AG04449 (cell line): Measurements from ENCODE around the gene SMIM17.
"Not testable (repeated sequence)": the region's sequence is repeated elsewhere in the genome, so short reads cannot be mapped to it uniquely, and the experiment has no call there.

Experiments used
- CTCF ChIA-PET: fragments of 350-600 bp; formaldehyde crosslinking; extraction: SDS; loops from one replicate; lab custom pipeline; 2021; ENCODE audit warnings: antibody characterized with exemption; lab: Yijun Ruan, JAX
- POLR2A ChIA-PET: fragments of 400-600, 350-600 bp; formaldehyde crosslinking; extraction: SDS; loops from one replicate; lab custom pipeline; 2020; ENCODE audit warnings: antibody characterized with exemption, inconsistent platforms; lab: Yijun Ruan, JAX
- DNase-seq: peaks from one replicate; pipeline ENCODE4 v3.0.0-alpha.2; 2010; ENCODE audit warnings: low read depth, low spot score
- H3K4me3 ChIP-seq: 2 replicates; pipeline ENCODE4 v1.5.1; 2011; ENCODE audit warnings: low read depth, mild to moderate bottlenecking, control low read depth, low read length
- TF ChIP-seq, protein P1 (sequence below): IDR thresholded peaks from one replicate; pipeline ENCODE4 v1.5.1; 2011; ENCODE audit warnings: mild to moderate bottlenecking, moderate library complexity, low read length, control low read depth, inconsistent platforms; ENCODE audit not compliant: insufficient read depth; ENCODE audit errors: missing control alignments

Gene SMIM17

DNA sequence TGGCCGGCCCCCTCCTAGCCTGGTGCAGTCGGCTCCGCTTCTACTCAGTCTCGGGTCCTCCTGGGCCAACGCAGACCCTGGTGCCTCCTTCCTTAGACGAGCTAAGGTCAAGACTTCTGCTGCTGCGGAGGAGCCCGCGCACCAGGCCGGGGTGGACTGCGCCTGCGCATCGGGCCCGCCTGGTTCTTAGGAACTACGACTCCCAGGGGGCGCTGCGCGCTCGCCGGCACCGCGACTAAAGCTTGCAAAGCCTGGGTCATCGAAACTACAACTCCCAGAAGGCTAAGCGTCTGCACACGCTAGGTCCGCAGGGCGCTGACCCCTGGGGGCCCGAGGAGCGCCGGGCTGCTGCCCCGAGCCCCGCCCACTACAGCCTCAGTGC lies 28.6 kb downstream of the SMIM17 start, which contains the start of gene ZNF835:
Gene ZNF835, minus strand, starts transcription at position 145 of the 382 bp plus-strand sequence. CDS start 6,559 bp downstream, outside the sequence.
- no peak for DNase-seq
- CTCF ChIA-PET, result no interaction called here
- TF ChIP-seq, protein P1, sequence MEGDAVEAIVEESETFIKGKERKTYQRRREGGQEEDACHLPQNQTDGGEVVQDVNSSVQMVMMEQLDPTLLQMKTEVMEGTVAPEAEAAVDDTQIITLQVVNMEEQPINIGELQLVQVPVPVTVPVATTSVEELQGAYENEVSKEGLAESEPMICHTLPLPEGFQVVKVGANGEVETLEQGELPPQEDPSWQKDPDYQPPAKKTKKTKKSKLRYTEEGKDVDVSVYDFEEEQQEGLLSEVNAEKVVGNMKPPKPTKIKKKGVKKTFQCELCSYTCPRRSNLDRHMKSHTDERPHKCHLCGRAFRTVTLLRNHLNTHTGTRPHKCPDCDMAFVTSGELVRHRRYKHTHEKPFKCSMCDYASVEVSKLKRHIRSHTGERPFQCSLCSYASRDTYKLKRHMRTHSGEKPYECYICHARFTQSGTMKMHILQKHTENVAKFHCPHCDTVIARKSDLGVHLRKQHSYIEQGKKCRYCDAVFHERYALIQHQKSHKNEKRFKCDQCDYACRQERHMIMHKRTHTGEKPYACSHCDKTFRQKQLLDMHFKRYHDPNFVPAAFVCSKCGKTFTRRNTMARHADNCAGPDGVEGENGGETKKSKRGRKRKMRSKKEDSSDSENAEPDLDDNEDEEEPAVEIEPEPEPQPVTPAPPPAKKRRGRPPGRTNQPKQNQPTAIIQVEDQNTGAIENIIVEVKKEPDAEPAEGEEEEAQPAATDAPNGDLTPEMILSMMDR, result no peak
- no peak within 1 kb of the TSS for H3K4me3 ChIP-seq
- POLR2A ChIA-PET, result no interaction called here

DNA sequence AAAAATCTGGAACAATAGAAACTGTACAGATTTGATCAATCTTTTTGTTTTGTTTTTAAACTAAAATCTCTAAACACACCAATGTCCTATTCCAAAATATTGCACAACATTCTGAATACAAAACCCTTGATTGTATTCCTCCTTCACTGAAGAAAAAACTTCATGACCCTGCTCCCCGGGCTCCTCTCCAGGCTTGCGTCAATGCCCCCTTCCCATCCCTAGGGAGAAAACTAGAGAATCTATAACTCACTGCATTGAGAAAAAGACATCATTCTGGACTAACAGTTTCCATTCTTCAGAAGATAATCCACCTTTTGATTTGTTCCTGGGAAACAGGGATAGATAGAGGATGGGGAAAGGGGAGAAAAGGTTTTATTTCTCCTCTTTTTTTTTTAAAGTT lies 29.7 kb downstream of the SMIM17 start:
- POLR2A ChIA-PET, CTCF ChIA-PET, DNase-seq, H3K4me3 ChIP-seq: not testable (repeated sequence)

DNA sequence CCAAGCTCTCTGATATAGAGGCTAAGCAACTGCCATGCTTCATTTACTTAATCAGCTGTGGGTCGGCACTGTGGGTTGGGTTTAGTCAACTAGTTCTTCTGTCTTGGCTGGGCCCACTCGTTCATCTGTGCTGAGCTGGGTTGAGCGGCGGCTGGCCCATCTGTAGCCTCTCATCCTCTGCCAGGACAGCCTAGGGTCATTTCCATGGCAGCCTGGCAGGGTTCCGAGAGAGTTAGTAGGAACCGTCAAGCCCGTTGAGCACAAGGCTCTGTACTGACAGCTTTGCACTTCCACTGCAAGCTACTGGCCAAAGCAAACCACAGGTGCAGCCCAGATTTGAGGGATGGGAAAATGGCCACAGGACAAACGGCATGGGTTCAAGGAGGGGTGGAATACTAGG lies 35.2 kb downstream of the SMIM17 start:
- TF ChIP-seq, protein P1, result no peak
- POLR2A ChIA-PET, result no interaction called here
- no peak for DNase-seq
- CTCF ChIA-PET, result no interaction called here
- no peak overlapping the region for H3K4me3 ChIP-seq

DNA sequence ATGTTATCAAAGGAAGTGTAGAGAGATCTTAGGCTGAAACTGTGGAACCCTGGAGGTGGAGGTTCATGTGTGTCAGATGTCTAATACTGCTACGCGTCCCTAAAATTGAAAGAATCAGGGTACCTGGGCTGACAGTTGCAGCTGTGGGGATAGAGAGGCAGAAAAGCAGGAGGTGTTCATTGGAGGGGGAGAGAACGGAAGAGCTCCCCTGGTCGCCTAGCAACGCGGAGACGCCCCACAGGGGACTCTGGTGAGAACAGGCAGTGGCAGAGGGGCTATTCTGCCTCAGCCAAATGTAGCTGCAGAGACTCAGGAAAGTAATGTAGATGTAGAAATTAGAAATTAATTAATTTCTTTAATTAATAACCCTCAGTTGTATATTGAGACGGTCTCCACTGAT lies 38.7 kb downstream of the SMIM17 start:
- TF ChIP-seq, protein P1, result no peak
- DNase-seq, result no peak
- ChIA-PET POLR2A (no interaction called here), CTCF (no interaction called here)
- no peak overlapping the region for H3K4me3 ChIP-seq

DNA sequence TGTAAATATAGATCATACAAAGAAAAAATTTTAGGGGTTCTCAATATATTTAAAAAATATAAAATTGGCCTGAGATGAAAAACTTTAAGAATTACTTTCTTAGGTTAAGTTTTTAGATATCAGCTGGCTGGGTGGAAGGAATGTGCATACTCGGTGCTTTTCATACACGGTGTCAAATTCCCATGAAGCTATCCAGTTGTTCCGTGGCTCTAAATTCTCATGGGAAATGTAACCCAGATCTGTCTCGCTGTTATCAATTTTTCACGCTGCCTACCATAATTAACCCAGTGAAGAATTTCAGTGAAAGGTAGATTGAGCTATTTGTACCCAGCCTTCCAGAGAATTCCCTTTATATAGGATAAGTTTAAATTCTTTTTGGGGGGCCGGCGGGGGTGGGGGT lies 40.2 kb downstream of the SMIM17 start:
- H3K4me3 ChIP-seq, result no peak overlapping the region
- TF ChIP-seq, protein P1, result no peak
- DNase-seq, result no peak
- ChIA-PET CTCF (no interaction called here), POLR2A (no interaction called here)

DNA sequence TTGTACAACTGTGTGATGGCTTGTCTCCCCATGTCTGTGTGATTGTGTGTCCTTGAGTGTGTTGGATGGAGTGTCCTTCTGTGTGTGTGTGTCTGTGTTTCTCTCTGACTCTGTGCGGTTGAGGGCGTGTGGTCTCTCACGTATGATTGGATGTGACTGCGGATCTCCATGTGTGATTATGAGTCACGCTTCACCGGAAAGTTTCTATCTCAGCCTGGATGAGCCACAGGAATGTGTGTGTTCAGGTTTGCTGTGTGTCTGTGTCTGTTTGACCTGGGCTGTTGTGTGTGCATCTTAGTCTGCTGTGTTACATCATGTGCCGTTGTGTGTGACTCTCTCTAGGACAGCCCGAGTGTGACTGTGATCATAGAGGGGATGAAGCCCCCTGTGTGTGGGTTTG lies 44.1 kb downstream of the SMIM17 start:
- H3K4me3 ChIP-seq, result no peak overlapping the region
- TF ChIP-seq, protein P1, result no peak
- ChIA-PET CTCF (no interaction called here), POLR2A (no interaction called here)
- DNase-seq, result no peak

DNA sequence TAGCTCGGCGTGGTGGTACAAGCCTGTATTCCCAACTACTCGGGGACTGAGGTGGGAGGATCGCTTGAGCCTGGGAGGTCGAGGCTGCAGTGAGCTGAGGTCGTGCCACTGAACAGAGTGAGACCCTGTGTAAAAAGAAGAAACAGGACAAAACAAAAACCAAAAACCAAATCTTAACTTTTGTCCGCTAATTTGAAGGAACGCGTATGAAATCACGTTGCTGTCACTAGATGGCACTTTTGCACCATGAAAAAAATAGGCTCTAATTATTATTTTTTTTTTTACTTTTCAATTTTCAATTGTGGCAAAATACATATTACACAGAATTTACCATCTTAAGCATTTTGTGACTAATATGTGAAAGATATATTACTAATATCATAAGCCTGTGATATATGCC lies 46.2 kb downstream of the SMIM17 start:
- DNase-seq, result no peak
- TF ChIP-seq, protein P1, result no peak
- no peak overlapping the region for H3K4me3 ChIP-seq
- CTCF ChIA-PET, result no interaction called here
- POLR2A ChIA-PET, result no interaction called here
